Fibroblast of skin of right quadriceps (primary cell): ENCODE data around the gene KLHDC9.

Experiments
- DNase-seq: peaks from one replicate; pipeline ENCODE4 v3.0.0-alpha.2; 2013

The KLHDC9 gene

GRCh38 chr1:161077426-161077825 lies 20.7 kb upstream of the KLHDC9 start:
- DNase-seq: no peak

GRCh38 chr1:161079436-161080110 lies 18.6 kb upstream of the KLHDC9 start:
- no peak for DNase-seq

GRCh38 chr1:161080441-161081405 lies 17.4 kb upstream of the KLHDC9 start:
- DNase-seq: peak; percentile 43

- DNase-seq: no peak
These were observed 16.6 kb upstream of the KLHDC9 start for GRCh38 chr1:161081519-161081918.

GRCh38 chr1:161082483-161082882 lies 15.7 kb upstream of the KLHDC9 start:
- no peak for DNase-seq

- peak; percentile 77 for DNase-seq
These were observed 15.0 kb upstream of the KLHDC9 start for GRCh38 chr1:161082996-161083747.

- peak; percentile 15 for DNase-seq
These were observed 14.2 kb upstream of the KLHDC9 start for GRCh38 chr1:161083748-161084596.

- DNase-seq: no peak
These were observed 13.6 kb upstream of the KLHDC9 start for GRCh38 chr1:161084597-161084988.

- peak; percentile 42 for DNase-seq
These were observed 13.0 kb upstream of the KLHDC9 start for GRCh38 chr1:161085165-161085564.

GRCh38 chr1:161086457-161086856 lies 11.7 kb upstream of the KLHDC9 start:
- DNase-seq: no peak

- DNase-seq: peak; percentile 25
These were observed 9.5 kb upstream of the KLHDC9 start for GRCh38 chr1:161088587-161089110.

GRCh38 chr1:161089251-161089924 lies 8.8 kb upstream of the KLHDC9 start, which contains the start of gene NECTIN4:
TSS of gene NECTIN4 (minus strand) at chr1:161089558. CDS start at chr1:161089296, 262 bp downstream.
- DNase-seq: no peak

GRCh38 chr1:161089938-161090337 lies 8.2 kb upstream of the KLHDC9 start:
- DNase-seq: no peak

- DNase-seq: no peak
These were observed 7.5 kb upstream of the KLHDC9 start for GRCh38 chr1:161090617-161091016.

- no peak for DNase-seq
These were observed 7.1 kb upstream of the KLHDC9 start for GRCh38 chr1:161091093-161091492.

- peak; percentile 45 for DNase-seq
These were observed 6.2 kb upstream of the KLHDC9 start for GRCh38 chr1:161091796-161092507.

- peak; percentile 59 for DNase-seq
These were observed 5.5 kb upstream of the KLHDC9 start for GRCh38 chr1:161092621-161093028.

- no peak for DNase-seq
These were observed 3.7 kb upstream of the KLHDC9 start for GRCh38 chr1:161094481-161094880.

GRCh38 chr1:161095230-161095629 lies 2.9 kb upstream of the KLHDC9 start:
- no peak for DNase-seq

- no peak for DNase-seq
These were observed 2.1 kb upstream of the KLHDC9 start for GRCh38 chr1:161096015-161096414.

- DNase-seq: no peak
These were observed 1.6 kb upstream of the KLHDC9 start for GRCh38 chr1:161096530-161096929.
